T-helper 2 cell treated with Interferon-gamma antibody and Interleukin-4, amounts not matched to agents 5 μg/mL and 100 μg/mL, for 36 hours (primary cell): ENCODE measurements around the gene RTN4R.
"Not testable (repeated sequence)": the region's sequence is repeated elsewhere in the genome, so short reads cannot be mapped to it uniquely, and the experiment has no call there.

Source experiments
- DNase-seq: peaks from one replicate; pipeline ENCODE4 v3.0.0; 2021; ENCODE audit warnings: low spot score
- H3K27ac Mint-ChIP-seq: one replicate; pipeline ENCODE4 v1.8.0; 2021; ENCODE audit warnings: mild to moderate bottlenecking, mixed read lengths
- H3K27me3 Mint-ChIP-seq: one replicate; pipeline ENCODE4 v1.8.0; 2021; ENCODE audit warnings: low read depth, mixed read lengths
- H3K36me3 Mint-ChIP-seq: one replicate; pipeline ENCODE4 v1.8.0; 2021; ENCODE audit warnings: low read depth, mixed read lengths
- H3K4me1 Mint-ChIP-seq: one replicate; pipeline ENCODE4 v1.8.0; 2021; ENCODE audit warnings: low read depth, mixed read lengths
- H3K4me3 Mint-ChIP-seq: one replicate; pipeline ENCODE4 v1.8.0; 2022; ENCODE audit warnings: mild to moderate bottlenecking, moderate library complexity, mixed read lengths
- H3K9me3 Mint-ChIP-seq: one replicate; pipeline ENCODE4 v1.8.0; 2021; ENCODE audit warnings: mixed read lengths

RTN4R gene

GRCh38 chr22:20285473-20286311 lies 17.6 kb upstream of the RTN4R start:
- DNase-seq: peak; percentile 70
- H3K27ac Mint-ChIP-seq, H3K9me3 Mint-ChIP-seq, H3K36me3 Mint-ChIP-seq, H3K27me3 Mint-ChIP-seq, H3K4me1 Mint-ChIP-seq, H3K4me3 Mint-ChIP-seq: not testable (repeated sequence)

GRCh38 chr22:20284471-20285086 lies 16.5 kb upstream of the RTN4R start:
- Mint-ChIP-seq H3K9me3 (no peaks in the 10 kb centered on the region), H3K27ac (no peak overlapping the region)
- DNase-seq: no peak

GRCh38 chr22:20283674-20284066 lies 15.6 kb upstream of the RTN4R start:
- Mint-ChIP-seq H3K4me3 (no peak overlapping the region), H3K9me3 (no peaks in the 10 kb centered on the region), H3K4me1 (no peaks in the 10 kb centered on the region), H3K27ac (no peak overlapping the region), H3K27me3 (no peaks in the 10 kb centered on the region), H3K36me3 (no peaks in the 10 kb centered on the region)
- DNase-seq: no peak

More at GRCh38 chr22:20284471-20285086, 16.5 kb upstream of the RTN4R start:
- no peak overlapping the region for H3K4me3 Mint-ChIP-seq
- H3K36me3 Mint-ChIP-seq: no peaks in the 10 kb centered on the region
- no peaks in the 10 kb centered on the region for H3K4me1 Mint-ChIP-seq
- H3K27me3 Mint-ChIP-seq: no peaks in the 10 kb centered on the region

- Mint-ChIP-seq H3K27ac (no peak overlapping the region), H3K9me3 (no peaks in the 10 kb centered on the region), H3K27me3 (no peaks in the 10 kb centered on the region), H3K36me3 (no peaks in the 10 kb centered on the region), H3K4me3 (no peak overlapping the region), H3K4me1 (no peaks in the 10 kb centered on the region)
- DNase-seq: no peak
Observed at GRCh38 chr22:20282901-20283673, 15.0 kb upstream of the RTN4R start.

- no peaks in the 10 kb centered on the region for H3K36me3 Mint-ChIP-seq
- no peak overlapping the region for H3K27ac Mint-ChIP-seq
- no peaks in the 10 kb centered on the region for H3K4me1 Mint-ChIP-seq
- H3K27me3 Mint-ChIP-seq: no peaks in the 10 kb centered on the region
- H3K4me3 Mint-ChIP-seq: no peak overlapping the region
- H3K9me3 Mint-ChIP-seq: no peaks in the 10 kb centered on the region
- DNase-seq: no peak
Observed at GRCh38 chr22:20281891-20282290, 13.8 kb upstream of the RTN4R start.

- not testable (repeated sequence) for H3K36me3 Mint-ChIP-seq, H3K9me3 Mint-ChIP-seq, H3K4me1 Mint-ChIP-seq, H3K27me3 Mint-ChIP-seq, DNase-seq, H3K27ac Mint-ChIP-seq, H3K4me3 Mint-ChIP-seq
Observed at GRCh38 chr22:20281473-20281872, 13.4 kb upstream of the RTN4R start.

GRCh38 chr22:20280866-20281265 lies 12.7 kb upstream of the RTN4R start:
- Mint-ChIP-seq H3K9me3 (no peaks in the 10 kb centered on the region), H3K36me3 (no peaks in the 10 kb centered on the region), H3K4me1 (no peaks in the 10 kb centered on the region), H3K27ac (no peak overlapping the region), H3K4me3 (no peak overlapping the region), H3K27me3 (no peaks in the 10 kb centered on the region)
- no peak for DNase-seq

GRCh38 chr22:20280163-20280562 lies 12.0 kb upstream of the RTN4R start:
- not testable (repeated sequence) for H3K36me3 Mint-ChIP-seq, H3K4me1 Mint-ChIP-seq, H3K9me3 Mint-ChIP-seq, DNase-seq, H3K4me3 Mint-ChIP-seq, H3K27me3 Mint-ChIP-seq, H3K27ac Mint-ChIP-seq

GRCh38 chr22:20279662-20280134 lies 11.6 kb upstream of the RTN4R start:
- H3K9me3 Mint-ChIP-seq: no peaks in the 10 kb centered on the region
- H3K36me3 Mint-ChIP-seq: no peaks in the 10 kb centered on the region
- H3K27ac Mint-ChIP-seq: no peak overlapping the region
- no peaks in the 10 kb centered on the region for H3K4me1 Mint-ChIP-seq
- H3K4me3 Mint-ChIP-seq: no peak overlapping the region
- H3K27me3 Mint-ChIP-seq: no peaks in the 10 kb centered on the region
- no peak for DNase-seq

GRCh38 chr22:20278726-20279490 lies 10.8 kb upstream of the RTN4R start:
- not testable (repeated sequence) for H3K36me3 Mint-ChIP-seq, DNase-seq, H3K27me3 Mint-ChIP-seq, H3K9me3 Mint-ChIP-seq, H3K27ac Mint-ChIP-seq, H3K4me1 Mint-ChIP-seq, H3K4me3 Mint-ChIP-seq

GRCh38 chr22:20277936-20278635 lies 10.0 kb upstream of the RTN4R start:
- not testable (repeated sequence) for H3K4me1 Mint-ChIP-seq, H3K27me3 Mint-ChIP-seq, H3K9me3 Mint-ChIP-seq, H3K4me3 Mint-ChIP-seq, H3K36me3 Mint-ChIP-seq, H3K27ac Mint-ChIP-seq, DNase-seq

GRCh38 chr22:20276468-20276867 lies 8.3 kb upstream of the RTN4R start:
- Mint-ChIP-seq H3K27me3 (no peaks in the 10 kb centered on the region), H3K4me1 (no peaks in the 10 kb centered on the region), H3K27ac (no peak overlapping the region), H3K9me3 (no peaks in the 10 kb centered on the region), H3K4me3 (no peak overlapping the region), H3K36me3 (no peaks in the 10 kb centered on the region)
- no peak for DNase-seq

GRCh38 chr22:20275836-20276235 lies 7.7 kb upstream of the RTN4R start:
- Mint-ChIP-seq H3K27me3 (no peaks in the 10 kb centered on the region), H3K4me1 (no peaks in the 10 kb centered on the region), H3K9me3 (no peaks in the 10 kb centered on the region), H3K27ac (no peak overlapping the region), H3K36me3 (no peaks in the 10 kb centered on the region), H3K4me3 (no peak overlapping the region)
- DNase-seq: no peak
